Activated CD4-positive, CD25-positive, alpha-beta regulatory T cell treated with anti-CD3 and anti-CD28 coated beads, Interleukin-2, amount 50 U/mL, for 24 hours (primary cell): ENCODE results near the gene MRC2.
"Not testable (repeated sequence)": the region's sequence is repeated elsewhere in the genome, so short reads cannot be mapped to it uniquely, and the experiment has no call there.

Source experiments
- ATAC-seq, 2 donors: fragments of 150-1000 bp; cut with Tn5 transposase; one replicate each; pipeline ENCODE4 v1.10.0; 2021; ENCODE audit warnings: mild to moderate bottlenecking in 1 of 2, moderate library complexity in 1 of 2

Gene MRC2

GRCh38 chr17:62612289-62612688 lies 15.2 kb upstream of the MRC2 start:
- not testable (repeated sequence) for ATAC-seq

GRCh38 chr17:62613095-62613494 lies 14.4 kb upstream of the MRC2 start:
- not testable (repeated sequence) for ATAC-seq

- no peak for ATAC-seq
Measured at GRCh38 chr17:62614142-62614541, 13.3 kb upstream of the MRC2 start.

- no peak for ATAC-seq
Measured at GRCh38 chr17:62615503-62615902, 12.0 kb upstream of the MRC2 start.

- ATAC-seq = no peak
Measured at GRCh38 chr17:62616993-62617893, 10.2 kb upstream of the MRC2 start.

- no peak for ATAC-seq
Measured at GRCh38 chr17:62617894-62618472, 9.5 kb upstream of the MRC2 start.

- no peak for ATAC-seq
Measured at GRCh38 chr17:62618647-62619416, 8.6 kb upstream of the MRC2 start.

- no peak for ATAC-seq
Measured at GRCh38 chr17:62619417-62620155, 7.9 kb upstream of the MRC2 start.

- no peak for ATAC-seq
Measured at GRCh38 chr17:62621223-62621622, 6.2 kb upstream of the MRC2 start.

- ATAC-seq = no peak
Measured at GRCh38 chr17:62625184-62625869, 2.1 kb upstream of the MRC2 start.

- ATAC-seq = no peak
Measured at GRCh38 chr17:62625870-62626200, 1.6 kb upstream of the MRC2 start.

- ATAC-seq = no peak
Measured at GRCh38 chr17:62626719-62627218, 701 bp upstream of the MRC2 start.

- peak; percentile 32 to 41 for ATAC-seq
Measured at GRCh38 chr17:62627904-62628633, 599 bp downstream of the MRC2 start.

- no peak for ATAC-seq
Measured at GRCh38 chr17:62628831-62629555, 1.5 kb downstream of the MRC2 start.

GRCh38 chr17:62629556-62630364 lies 2.3 kb downstream of the MRC2 start:
- ATAC-seq = no peak

- no peak for ATAC-seq
Measured at GRCh38 chr17:62630365-62631085, 3.1 kb downstream of the MRC2 start.

GRCh38 chr17:62631086-62631935 lies 3.8 kb downstream of the MRC2 start:
- ATAC-seq = no peak
